Trophoblast cell (in vitro differentiated cells and primary cell): ENCODE results near the gene COL11A2.
A peak's percentile ranks its signal among the peaks of the same experiment; 100 is the strongest.

ENCODE experiments used
- DNase-seq, 2 donors: peaks; one replicate each; pipeline ENCODE4 v3.0.0-alpha.2; 2016
- H2AFZ ChIP-seq: 2 replicates; pipeline ENCODE4 v1.6.1; 2013; ENCODE audit warnings: low read length, moderate library complexity, mild to moderate bottlenecking; ENCODE audit not compliant: insufficient read depth, poor library complexity
- H2AK5ac ChIP-seq: 2 replicates; pipeline ENCODE4 v1.6.1; 2013; ENCODE audit warnings: mild to moderate bottlenecking, low read length
- H2BK120ac ChIP-seq: 2 replicates; pipeline ENCODE4 v1.6.1; 2013; ENCODE audit warnings: low read length, mild to moderate bottlenecking, moderate library complexity; ENCODE audit not compliant: insufficient read depth, poor library complexity
- H2BK12ac ChIP-seq: 2 replicates; pipeline ENCODE4 v1.6.1; 2013; ENCODE audit warnings: mild to moderate bottlenecking, low read length, moderate library complexity
- H2BK5ac ChIP-seq: 2 replicates; pipeline ENCODE4 v1.6.1; 2013; ENCODE audit warnings: low read length, low read depth, moderate library complexity, mild to moderate bottlenecking; ENCODE audit not compliant: poor library complexity
- H3K14ac ChIP-seq: 2 replicates; pipeline ENCODE4 v1.6.1; 2013; ENCODE audit warnings: mild to moderate bottlenecking, low read length
- H3K18ac ChIP-seq: 2 replicates; pipeline ENCODE4 v1.6.1; 2013; ENCODE audit warnings: mild to moderate bottlenecking, low read length
- H3K23ac ChIP-seq: 2 replicates; pipeline ENCODE4 v1.6.1; 2013; ENCODE audit warnings: low read length
- H3K27ac ChIP-seq: 2 replicates; pipeline ENCODE4 v1.5.1; 2013; ENCODE audit warnings: low read depth, mild to moderate bottlenecking, inconsistent platforms, low read length, moderate library complexity
- H3K27me3 ChIP-seq: 2 replicates; pipeline ENCODE4 v1.6.1; 2013; ENCODE audit warnings: inconsistent platforms, mild to moderate bottlenecking, low read length, moderate library complexity; ENCODE audit not compliant: insufficient read depth
- H3K36me3 ChIP-seq, 2 experiments: 1 replicate in 1 of 2; 2 replicates in 1 of 2; pipeline ENCODE4 v1.6.1; 2013; ENCODE audit warnings: low read length in 2 of 2, mild to moderate bottlenecking in 2 of 2, moderate library complexity in 1 of 2; ENCODE audit not compliant: insufficient read depth in 2 of 2, control insufficient read depth in 1 of 2
- H3K4ac ChIP-seq: 2 replicates; pipeline ENCODE4 v1.6.1; 2013; ENCODE audit warnings: low read depth, mild to moderate bottlenecking, low read length, moderate library complexity
- H3K4me1 ChIP-seq, 2 experiments: 1 replicate in 1 of 2; 2 replicates in 1 of 2; pipeline ENCODE4 v1.6.1; 2013; ENCODE audit warnings: low read length in 2 of 2, mild to moderate bottlenecking in 2 of 2, moderate library complexity in 1 of 2; ENCODE audit not compliant: insufficient read depth in 2 of 2, control insufficient read depth in 1 of 2
- H3K4me2 ChIP-seq: 2 replicates; pipeline ENCODE4 v1.6.1; 2013; ENCODE audit warnings: inconsistent platforms, mild to moderate bottlenecking, low read length, moderate library complexity
- H3K4me3 ChIP-seq: 2 replicates; pipeline ENCODE4 v1.5.1; 2013; ENCODE audit warnings: mild to moderate bottlenecking, low read depth, low read length, inconsistent platforms
- H3K79me1 ChIP-seq: one replicate; pipeline ENCODE4 v1.6.1; 2013; ENCODE audit warnings: low read length
- H3K79me2 ChIP-seq: 2 replicates; pipeline ENCODE4 v1.6.1; 2013; ENCODE audit warnings: low read length, mild to moderate bottlenecking; ENCODE audit not compliant: control insufficient read depth, insufficient read depth, poor library complexity
- H3K9ac ChIP-seq: 2 replicates; pipeline ENCODE4 v1.6.1; 2013; ENCODE audit warnings: mild to moderate bottlenecking, low read length
- H3K9me3 ChIP-seq: 2 replicates; pipeline ENCODE4 v1.6.1; 2013; ENCODE audit warnings: low read depth, mild to moderate bottlenecking, control low read depth, inconsistent platforms, low read length; ENCODE audit not compliant: insufficient read depth
- H4K12ac ChIP-seq: 2 replicates; pipeline ENCODE4 v1.6.1; 2013; ENCODE audit warnings: low read depth, mild to moderate bottlenecking, low read length, moderate library complexity
- H4K8ac ChIP-seq: 2 replicates; pipeline ENCODE4 v1.6.1; 2013; ENCODE audit warnings: low read depth, mild to moderate bottlenecking, low read length, moderate library complexity
- H4K91ac ChIP-seq: one replicate; pipeline ENCODE4 v1.6.1; 2013; ENCODE audit warnings: low read depth, mild to moderate bottlenecking, low read length, moderate library complexity
- WGBS: extraction: QIAGEN DNeasy Blood & Tissue Kit; methylation state at CpG from one replicate; pipeline ENCODE4 v1.1.7; 2013; ENCODE audit warnings: missing lambda C conversion rate; ENCODE audit not compliant: insufficient read length, insufficient coverage; ENCODE audit errors: extremely low coverage; 5-methylcytosine and 5-hydroxymethylcytosine counted together

COL11A2 gene

GRCh38 chr6:33197431-33198048 lies 5.3 kb upstream of the COL11A2 start:
- H3K4me3 ChIP-seq = no peak overlapping the region
- H3K4ac ChIP-seq = no peak overlapping the region

GRCh38 chr6:33195304-33196165 lies 3.3 kb upstream of the COL11A2 start:
- Histone ChIP-seq H3K36me3 (peaks cover 18 to 21% of the 10 kb centered on the region in 2 experiments), H3K4me1 (peaks cover 23 to 26% of the 10 kb centered on the region in 2 experiments), H3K14ac (no peak overlapping the region)

More at GRCh38 chr6:33197431-33198048, 5.3 kb upstream of the COL11A2 start:
- no CpG with 5 or more reads among the region's 12 CpGs for WGBS
- Histone ChIP-seq H3K36me3 (peaks cover 30 to 33% of the 10 kb centered on the region in 2 experiments), H2BK12ac (no peak overlapping the region), H4K12ac (no peak overlapping the region), H4K91ac (no peak overlapping the region), H2BK120ac (no peak overlapping the region), H3K23ac (no peak overlapping the region), H3K9me3 (peaks cover 3% of the 10 kb centered on the region), H3K4me2 (no peak overlapping the region), H4K8ac (no peak overlapping the region), H3K79me2 (peaks cover 17% of the 10 kb centered on the region), H2AFZ (no peak overlapping the region), H3K27me3 (peaks cover 5% of the 10 kb centered on the region), H3K79me1 (peaks cover 15% of the 10 kb centered on the region), H3K18ac (no peak overlapping the region), H3K4me1 (peaks cover 24% of the 10 kb centered on the region in 2 experiments), H2AK5ac (no peak overlapping the region), H3K14ac (no peak overlapping the region), H3K27ac (no peak overlapping the region), H2BK5ac (no peak overlapping the region), H3K9ac (no peak overlapping the region)
- DNase-seq = peak; percentile 39 to 76

GRCh38 chr6:33194431-33194979 lies 2.2 kb upstream of the COL11A2 start:
- Histone ChIP-seq H3K4me3 (no peak overlapping the region), H2AFZ (no peak overlapping the region)

More at GRCh38 chr6:33195304-33196165, 3.3 kb upstream of the COL11A2 start:
- no peak overlapping the region for H3K23ac ChIP-seq
- H3K4me3 ChIP-seq = no peak overlapping the region
- no peak overlapping the region for H3K4ac ChIP-seq
- H2BK5ac ChIP-seq = no peak overlapping the region
- H3K79me2 ChIP-seq = peaks cover 5% of the 10 kb centered on the region
- no peak overlapping the region for H3K4me2 ChIP-seq
- no peak overlapping the region for H2AK5ac ChIP-seq
- H4K91ac ChIP-seq = no peak overlapping the region
- peaks cover 6% of the 10 kb centered on the region for H3K27me3 ChIP-seq
- H3K79me1 ChIP-seq = peaks cover 10% of the 10 kb centered on the region
- H2AFZ ChIP-seq = no peak overlapping the region
- WGBS = no CpG with 5 or more reads among the region's 15 CpGs
- DNase-seq = no peak
- H3K18ac ChIP-seq = no peak overlapping the region
- H3K9ac ChIP-seq = no peak overlapping the region
- H3K9me3 ChIP-seq = no peaks in the 10 kb centered on the region
- no peak overlapping the region for H2BK120ac ChIP-seq
- H4K12ac ChIP-seq = no peak overlapping the region
- no peak overlapping the region for H3K27ac ChIP-seq
- H2BK12ac ChIP-seq = no peak overlapping the region
- no peak overlapping the region for H4K8ac ChIP-seq

GRCh38 chr6:33193619-33194018 lies 1.4 kb upstream of the COL11A2 start:
- no peak overlapping the region for H3K9ac ChIP-seq
- no peak for DNase-seq
- H4K12ac ChIP-seq = no peak overlapping the region
- H3K4ac ChIP-seq = no peak overlapping the region
- H2BK5ac ChIP-seq = no peak overlapping the region
- H3K9me3 ChIP-seq = no peaks in the 10 kb centered on the region
- H3K4me1 ChIP-seq = peaks cover 18 to 22% of the 10 kb centered on the region in 2 experiments
- no peak overlapping the region for H3K23ac ChIP-seq
- H2BK12ac ChIP-seq = no peak overlapping the region
- H4K91ac ChIP-seq = no peak overlapping the region
- H3K79me1 ChIP-seq = peaks cover 6% of the 10 kb centered on the region
- H3K18ac ChIP-seq = no peak overlapping the region
- no peak overlapping the region for H2AK5ac ChIP-seq
- H2BK120ac ChIP-seq = no peak overlapping the region
- H3K27ac ChIP-seq = no peak overlapping the region
- no peak overlapping the region for H4K8ac ChIP-seq
- H3K4me3 ChIP-seq = no peak overlapping the region
- H2AFZ ChIP-seq = no peak overlapping the region
- peaks cover 8% of the 10 kb centered on the region for H3K27me3 ChIP-seq
- no CpG with 5 or more reads among the region's 6 CpGs for WGBS
- H3K36me3 ChIP-seq = peaks cover 18 to 21% of the 10 kb centered on the region in 2 experiments
- H3K79me2 ChIP-seq = no peaks in the 10 kb centered on the region
- peak overlapping the region; percentile 82 for H3K4me2 ChIP-seq
- no peak overlapping the region for H3K14ac ChIP-seq

More at GRCh38 chr6:33194431-33194979, 2.2 kb upstream of the COL11A2 start:
- H3K4me1 ChIP-seq = peaks cover 20 to 24% of the 10 kb centered on the region in 2 experiments
- peaks cover 7% of the 10 kb centered on the region for H3K27me3 ChIP-seq
- H2BK5ac ChIP-seq = no peak overlapping the region
- H3K4ac ChIP-seq = no peak overlapping the region
- H3K36me3 ChIP-seq = peaks cover 18 to 21% of the 10 kb centered on the region in 2 experiments
- no peak overlapping the region for H3K27ac ChIP-seq
- no peak overlapping the region for H2AK5ac ChIP-seq
- DNase-seq = no peak
- no CpG with 5 or more reads among the region's 8 CpGs for WGBS
- H3K14ac ChIP-seq = no peak overlapping the region
- no peak overlapping the region for H3K9ac ChIP-seq
- no peak overlapping the region for H2BK120ac ChIP-seq
- H3K9me3 ChIP-seq = no peaks in the 10 kb centered on the region
- H4K91ac ChIP-seq = no peak overlapping the region
- H3K23ac ChIP-seq = no peak overlapping the region
- peaks cover 6% of the 10 kb centered on the region for H3K79me1 ChIP-seq
- no peaks in the 10 kb centered on the region for H3K79me2 ChIP-seq
- H2BK12ac ChIP-seq = no peak overlapping the region
- H3K4me2 ChIP-seq = no peak overlapping the region
- no peak overlapping the region for H4K8ac ChIP-seq
- no peak overlapping the region for H3K18ac ChIP-seq
- no peak overlapping the region for H4K12ac ChIP-seq
